Esophagus muscularis mucosa (tissue), 4 donors: Measurements from ENCODE around the gene ANKRD33. TPM values are rescaled to one million over a fixed set of nuclear protein-coding genes. Genes with fewer than 3 reads are reported as not detected.

Experiments
- DNase-seq: peaks from one replicate; pipeline ENCODE4 v3.0.0-alpha.2; 2017; ENCODE audit errors: extremely low spot score
- H3K27ac ChIP-seq, 4 donors: fragments of 200-600 bp; sonication (generic); replicated peaks in 1 of 4; 1 replicate in 3 of 4; 2 replicates in 1 of 4; pipeline ENCODE4 v1.5.1; 2016 to 2019; ENCODE audit warnings: mild to moderate bottlenecking in 1 of 4
- H3K27me3 ChIP-seq, 4 donors: fragments of 200-600 bp; sonication (generic); one replicate each; pipeline versions ENCODE4 v1.5.1 to v1.6.0; 2016 to 2019
- H3K36me3 ChIP-seq, 4 donors: fragments of 200-600 bp; sonication (generic); one replicate each; pipeline ENCODE4 v1.5.1; 2016 to 2019
- H3K4me1 ChIP-seq, 4 donors: fragments of 200-600 bp; sonication (generic); one replicate each; pipeline ENCODE4 v1.5.1; 2016 to 2019
- H3K4me3 ChIP-seq, 4 donors: fragments of 200-600 bp; sonication (generic); 1 replicate in 2 of 4; 2 replicates in 2 of 4; pipeline ENCODE4 v1.5.1; 2016 to 2019; ENCODE audit warnings: mild to moderate bottlenecking in 4 of 4, moderate library complexity in 1 of 4
- H3K9me3 ChIP-seq, 4 donors: fragments of 200-600 bp; sonication (generic); 1 replicate in 3 of 4; 2 replicates in 1 of 4; pipeline ENCODE4 v1.5.1; 2016 to 2019
- CTCF ChIP-seq, 3 experiments: fragments of 200-600 bp in 2 of 3; fragments of 450-650 bp in 1 of 3; sonication (generic) in 2 of 3; IDR thresholded peaks; one replicate each; pipeline ENCODE4 v1.5.1; 2017 to 2019; ENCODE audit warnings: antibody characterized with exemption in 3 of 3, mild to moderate bottlenecking in 2 of 3, moderate library complexity in 1 of 3
- EP300 ChIP-seq: sonication (generic); formaldehyde crosslinking; IDR thresholded peaks from one replicate; pipeline ENCODE4 v1.6.1; 2017; ENCODE audit warnings: antibody characterized with exemption
- POLR2A ChIP-seq: fragments of 450-650 bp; IDR thresholded peaks from one replicate; pipeline ENCODE4 v1.6.1; 2017; ENCODE audit warnings: antibody characterized with exemption, moderate library complexity, mild to moderate bottlenecking, low read depth
- POLR2AphosphoS5 ChIP-seq, 2 donors: sonication (generic); formaldehyde crosslinking; IDR thresholded peaks; one replicate each; pipeline ENCODE4 v1.6.1; 2017; ENCODE audit warnings: antibody characterized with exemption in 2 of 2
- WGBS: methylation state at CpG from one replicate; pipeline ENCODE4 v1.1.5; 2018; 5-methylcytosine and 5-hydroxymethylcytosine counted together
- intact Hi-C: fragments of 100-400 bp; cut with DNase I; formaldehyde crosslinking; loops from one replicate; pipeline ENCODE4 v1.15.1; 2023
- total RNA-seq, 4 donors: library from RNA; depleted of rRNA; stranded (reverse); fragments of >200 nt; gene quantifications; one replicate each; pipeline versions ENCODE4 v1.1.0 to v1.2.1, GENCODE V29; 2016

The ANKRD33 gene
- total RNA-seq, 4 donors from 2014 or later = not detected

DNA sequence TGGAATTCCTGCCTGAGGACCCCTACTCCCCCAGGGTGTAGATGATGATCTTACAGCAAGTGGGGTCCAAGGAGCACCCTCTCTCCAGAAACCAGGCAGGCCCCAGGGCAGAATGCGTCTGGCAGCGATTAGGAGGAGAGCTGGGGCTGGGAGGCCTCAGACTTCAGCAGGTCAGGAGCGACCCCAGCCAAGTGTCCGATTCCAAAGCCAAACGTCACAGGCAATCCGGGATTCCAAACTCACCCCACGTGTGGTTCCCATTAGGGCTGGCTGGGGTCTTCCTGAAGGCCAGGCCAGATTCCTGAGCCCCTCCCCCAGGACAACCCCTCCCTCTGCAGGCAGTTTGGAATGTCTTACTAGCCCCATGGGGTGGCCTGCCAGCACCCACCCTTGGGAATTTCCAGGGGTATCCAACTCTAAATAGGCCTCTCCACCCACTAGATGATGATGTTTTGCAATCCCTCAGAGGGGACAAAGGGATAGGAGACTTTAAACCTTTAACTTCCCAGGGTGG lies 22.1 kb upstream of the ANKRD33 start:
- TF ChIP-seq CTCF (IDR thresholded peaks at IDR 0.05) = no peak
- TF ChIP-seq POLR2AphosphoS5 (IDR thresholded peaks at IDR 0.05) = no peak
- TF ChIP-seq EP300 = no peak
- TF ChIP-seq POLR2A = no peak
- no peak overlapping the region for H3K27ac ChIP-seq
- no peak for DNase-seq
- peaks cover 22 to 34% (median 32%) of the 10 kb centered on the region in 4 donors for H3K4me1 ChIP-seq
- H3K4me3 ChIP-seq = no peak overlapping the region
- intact Hi-C loops = no loop called here
- H3K36me3 ChIP-seq = no peaks in the 10 kb centered on the region
- H3K9me3 ChIP-seq = no peaks in the 10 kb centered on the region
- H3K27me3 ChIP-seq = peaks cover 0 to 75% (median 18%) of the 10 kb centered on the region in 4 donors
- WGBS = 87% methylated on average over 7 of the region's 7 CpGs

- intact Hi-C loops = no loop called here
- H3K4me1 ChIP-seq = peaks cover 22 to 34% (median 32%) of the 10 kb centered on the region in 4 donors
- peaks cover 0 to 80% (median 18%) of the 10 kb centered on the region in 4 donors for H3K27me3 ChIP-seq
- H3K9me3 ChIP-seq = no peaks in the 10 kb centered on the region
- H3K36me3 ChIP-seq = no peaks in the 10 kb centered on the region
- no peak for DNase-seq
- H3K27ac ChIP-seq = no peak overlapping the region
- TF ChIP-seq EP300 = no peak
- TF ChIP-seq CTCF (IDR thresholded peaks at IDR 0.05) = no peak
- no peak for TF ChIP-seq POLR2A
- TF ChIP-seq POLR2AphosphoS5 (IDR thresholded peaks at IDR 0.05) = no peak
- WGBS = 91% methylated on average over 4 of the region's 4 CpGs
- H3K4me3 ChIP-seq = no peak overlapping the region
Measured at GRCh38 chr12:51866324-51866723, 21.6 kb upstream of the ANKRD33 start.

DNA sequence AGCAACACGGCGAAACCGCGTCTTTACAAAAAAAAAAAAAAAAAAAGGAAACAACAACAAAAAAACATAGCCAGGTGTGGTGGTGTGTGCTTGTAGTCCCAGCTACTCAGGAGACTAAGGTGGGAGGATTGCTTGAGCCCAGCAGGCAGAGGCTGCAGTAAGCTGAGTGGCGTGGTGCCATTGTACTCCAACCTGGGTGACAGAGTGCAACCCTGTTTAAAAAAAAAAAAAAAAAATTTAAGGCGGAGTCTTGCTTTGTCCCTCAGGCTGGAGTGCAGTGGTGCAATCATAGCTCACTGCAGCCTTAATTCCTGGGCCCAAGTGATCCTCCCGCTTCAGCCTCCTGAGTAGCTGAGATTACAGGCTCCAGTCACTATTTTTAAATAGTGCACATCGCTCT lies 21.1 kb upstream of the ANKRD33 start:
- WGBS = 94% methylated on average over 8 of the region's 8 CpGs
- intact Hi-C loops = no loop called here
- DNase-seq = no peak
- Histone ChIP-seq H3K4me1 (peaks cover 22 to 34% (median 32%) of the 10 kb centered on the region in 4 donors), H3K4me3 (no peak overlapping the region), H3K9me3 (no peaks in the 10 kb centered on the region), H3K27ac (no peak overlapping the region), H3K36me3 (no peaks in the 10 kb centered on the region), H3K27me3 (peaks cover 0 to 84% (median 18%) of the 10 kb centered on the region in 4 donors)
- TF ChIP-seq CTCF (IDR thresholded peaks at IDR 0.05) (no peak), POLR2AphosphoS5 (IDR thresholded peaks at IDR 0.05) (no peak), EP300 (no peak), POLR2A (no peak)

- H3K4me3 ChIP-seq = no peak overlapping the region
- H3K36me3 ChIP-seq = no peaks in the 10 kb centered on the region
- H3K27me3 ChIP-seq = peaks cover 0 to 89% (median 18%) of the 10 kb centered on the region in 4 donors
- H3K4me1 ChIP-seq = peaks cover 22 to 34% (median 32%) of the 10 kb centered on the region in 4 donors
- H3K9me3 ChIP-seq = no peaks in the 10 kb centered on the region
- no peak for DNase-seq
- TF ChIP-seq POLR2AphosphoS5 (IDR thresholded peaks at IDR 0.05) (no peak), CTCF (IDR thresholded peaks at IDR 0.05) (no peak), EP300 (no peak), POLR2A (no peak)
- intact Hi-C loops = no loop called here
- no peak overlapping the region for H3K27ac ChIP-seq
Measured at GRCh38 chr12:51867371-51867770, 20.5 kb upstream of the ANKRD33 start.

DNA sequence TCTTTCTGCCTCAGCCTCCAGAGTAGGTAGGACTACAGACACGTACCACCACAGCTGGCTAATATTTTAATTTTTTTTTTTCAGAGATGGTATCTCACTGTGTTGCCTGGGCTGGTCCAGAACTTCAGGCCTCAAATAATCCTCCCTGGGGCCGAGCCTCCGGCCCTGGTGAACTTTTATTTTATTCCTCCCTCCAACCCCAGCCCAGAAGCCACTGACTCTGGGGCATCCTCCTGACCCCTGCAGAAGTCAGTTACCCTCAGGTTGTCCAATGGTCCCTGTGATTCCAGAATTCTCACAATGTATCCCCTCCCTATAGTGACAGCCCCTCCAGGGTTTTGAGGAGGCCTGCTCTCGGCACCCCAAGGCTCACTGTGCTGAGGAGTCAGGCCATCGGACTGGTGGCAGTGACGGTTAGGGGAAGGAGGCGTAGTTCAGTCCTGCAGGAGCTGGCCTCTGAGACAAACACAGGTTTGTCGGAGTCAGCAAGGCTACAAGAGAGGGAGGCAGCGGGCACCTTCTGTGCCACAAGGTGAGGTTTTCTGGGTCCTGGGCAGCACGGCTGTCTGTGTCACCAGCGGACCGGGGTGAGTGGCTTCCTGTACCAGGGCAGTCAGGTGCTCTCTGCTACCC lies 20.0 kb upstream of the ANKRD33 start:
- no peak for TF ChIP-seq CTCF (IDR thresholded peaks at IDR 0.05)
- no peak for TF ChIP-seq POLR2A
- no peak for TF ChIP-seq EP300
- TF ChIP-seq POLR2AphosphoS5 (IDR thresholded peaks at IDR 0.05) = no peak
- H3K4me1 ChIP-seq = peaks cover 22 to 34% (median 32%) of the 10 kb centered on the region in 4 donors
- no peak overlapping the region for H3K4me3 ChIP-seq
- H3K36me3 ChIP-seq = no peaks in the 10 kb centered on the region
- WGBS = 96% methylated on average over 12 of the region's 12 CpGs
- DNase-seq = no peak
- intact Hi-C loops = no loop called here
- peaks cover 0 to 86% (median 18%) of the 10 kb centered on the region in 4 donors for H3K27me3 ChIP-seq
- H3K27ac ChIP-seq = no peak overlapping the region
- no peaks in the 10 kb centered on the region for H3K9me3 ChIP-seq
